H9 (cell line): ENCODE results near the gene SENP2. TPM values are rescaled to one million over a fixed set of nuclear protein-coding genes. Genes with fewer than 3 reads are reported as not detected.

Source experiments
- DNase-seq: peaks from one replicate; pipeline ENCODE4 v3.0.0-alpha.2; 2017
- H2AFZ ChIP-seq: one replicate; pipeline ENCODE4 v1.6.1; 2013; ENCODE audit warnings: mild to moderate bottlenecking, low read length, control low read depth, moderate library complexity
- H2AK5ac ChIP-seq: 2 replicates; pipeline ENCODE4 v1.6.1; 2013; ENCODE audit warnings: low read length, control low read depth, mixed read lengths; ENCODE audit not compliant: insufficient read length
- H2BK120ac ChIP-seq: one replicate; pipeline ENCODE4 v1.6.1; 2013; ENCODE audit warnings: low read depth, mild to moderate bottlenecking, low read length, control low read depth, inconsistent platforms; ENCODE audit not compliant: poor library complexity, severe bottlenecking
- H2BK12ac ChIP-seq: 2 replicates; pipeline ENCODE4 v1.6.1; 2013; ENCODE audit warnings: low read length, control low read depth, mixed read lengths, low read depth; ENCODE audit not compliant: insufficient read length
- H2BK15ac ChIP-seq: 2 replicates; pipeline ENCODE4 v1.6.1; 2013; ENCODE audit warnings: low read depth, low read length, control low read depth
- H2BK20ac ChIP-seq: one replicate; pipeline ENCODE4 v1.6.1; 2013; ENCODE audit warnings: low read depth, mild to moderate bottlenecking, low read length, control low read depth, inconsistent platforms; ENCODE audit not compliant: poor library complexity, severe bottlenecking
- H2BK5ac ChIP-seq: 2 replicates; pipeline ENCODE4 v1.6.1; 2013; ENCODE audit warnings: low read length, control low read depth, mixed read lengths; ENCODE audit not compliant: insufficient read length
- H3K14ac ChIP-seq: 2 replicates; pipeline ENCODE4 v1.6.1; 2013; ENCODE audit warnings: low read length, control low read depth; ENCODE audit not compliant: insufficient read depth
- H3K18ac ChIP-seq: 2 replicates; pipeline ENCODE4 v1.6.1; 2013; ENCODE audit warnings: low read depth, mild to moderate bottlenecking, mixed read lengths, low read length, control low read depth; ENCODE audit not compliant: insufficient read length
- H3K23ac ChIP-seq: 2 replicates; pipeline ENCODE4 v1.6.1; 2013; ENCODE audit warnings: low read length, control low read depth, mixed read lengths, low read depth; ENCODE audit not compliant: insufficient read length
- H3K23me2 ChIP-seq: 2 replicates; pipeline ENCODE4 v1.6.1; 2013; ENCODE audit warnings: low read depth, mild to moderate bottlenecking, mixed read lengths, low read length, control low read depth; ENCODE audit not compliant: insufficient read length, poor library complexity, severe bottlenecking
- H3K27ac ChIP-seq: 2 replicates; pipeline ENCODE4 v1.5.1; 2013; ENCODE audit warnings: low read length, control low read depth, mixed read lengths, low read depth; ENCODE audit not compliant: insufficient read length
- H3K27me3 ChIP-seq: 2 replicates; pipeline ENCODE4 v1.6.1; 2013; ENCODE audit warnings: low read length, control low read depth, inconsistent platforms; ENCODE audit not compliant: insufficient read depth
- H3K4ac ChIP-seq: 2 replicates; pipeline ENCODE4 v1.6.1; 2013; ENCODE audit warnings: low read depth, mild to moderate bottlenecking, control low read depth, inconsistent platforms, low read length, moderate library complexity
- H3K4me1 ChIP-seq: 2 replicates; pipeline ENCODE4 v1.6.1; 2013; ENCODE audit warnings: low read length, control low read depth, inconsistent platforms; ENCODE audit not compliant: insufficient read depth
- H3K4me2 ChIP-seq: 2 replicates; pipeline ENCODE4 v1.6.1; 2013; ENCODE audit warnings: low read length, control low read depth, mixed read lengths; ENCODE audit not compliant: insufficient read length, insufficient read depth
- H3K56ac ChIP-seq: 2 replicates; pipeline ENCODE4 v1.6.1; 2013; ENCODE audit warnings: low read depth, mild to moderate bottlenecking, mixed read lengths, low read length, control low read depth; ENCODE audit not compliant: insufficient read length
- H3K79me1 ChIP-seq: 2 replicates; pipeline ENCODE4 v1.6.1; 2013; ENCODE audit warnings: low read depth, mild to moderate bottlenecking, moderate library complexity, low read length, control low read depth, inconsistent platforms; ENCODE audit not compliant: insufficient read depth, poor library complexity, severe bottlenecking
- H3K79me2 ChIP-seq: 2 replicates; pipeline ENCODE4 v1.6.1; 2013; ENCODE audit warnings: low read length, control low read depth, inconsistent platforms; ENCODE audit not compliant: insufficient read depth
- H3K9ac ChIP-seq: 2 replicates; pipeline ENCODE4 v1.6.1; 2013; ENCODE audit warnings: low read length, control low read depth, mixed read lengths; ENCODE audit not compliant: insufficient read length; ENCODE audit errors: extremely low read depth
- H3K9me3 ChIP-seq: one replicate; pipeline ENCODE4 v1.6.1; 2013; ENCODE audit warnings: low read depth, low read length, inconsistent platforms; ENCODE audit not compliant: control insufficient read depth
- H3T11ph ChIP-seq: one replicate; pipeline ENCODE4 v1.6.1; 2013; ENCODE audit warnings: mild to moderate bottlenecking, low read length, control low read depth, inconsistent platforms
- H4K20me1 ChIP-seq: one replicate; pipeline ENCODE4 v1.6.1; 2013; ENCODE audit not compliant: control insufficient read depth, insufficient read length, insufficient read depth
- H4K5ac ChIP-seq: 2 replicates; pipeline ENCODE4 v1.6.1; 2013; ENCODE audit warnings: low read depth, mild to moderate bottlenecking, mixed read lengths, low read length, control low read depth; ENCODE audit not compliant: insufficient read length
- H4K8ac ChIP-seq: replicated peaks from 2 replicates; pipeline ENCODE4 v1.6.1; 2013; ENCODE audit warnings: low read length, control low read depth, mixed read lengths, low read depth; ENCODE audit not compliant: insufficient read length
- H4K91ac ChIP-seq: 2 replicates; pipeline ENCODE4 v1.6.1; 2013; ENCODE audit warnings: low read depth, mild to moderate bottlenecking, moderate library complexity, mixed read lengths, low read length, control low read depth; ENCODE audit not compliant: insufficient read length
- H3K27ac Mint-ChIP-seq, 3 experiments: 2 replicates in 2 of 3; 3 replicates in 1 of 3; pipeline ENCODE4 v1.8.0; 2020 to 2021; ENCODE audit warnings: mixed read lengths in 3 of 3, mild to moderate bottlenecking in 1 of 3, moderate library complexity in 1 of 3
- H3K27me3 Mint-ChIP-seq: 2 replicates; pipeline ENCODE4 v1.8.0; 2021; ENCODE audit warnings: low read depth, mild to moderate bottlenecking, moderate library complexity, mixed read lengths
- H3K36me3 Mint-ChIP-seq, 3 experiments: 2 replicates in 2 of 3; 3 replicates in 1 of 3; pipeline ENCODE4 v1.8.0; 2020 to 2021; ENCODE audit warnings: low read depth in 3 of 3, mixed read lengths in 3 of 3; ENCODE audit not compliant: insufficient read depth in 1 of 3
- H3K4me1 Mint-ChIP-seq, 2 experiments: 2 replicates each; pipeline ENCODE4 v1.8.0; 2020; ENCODE audit warnings: mixed read lengths in 2 of 2
- H3K4me3 Mint-ChIP-seq, 2 experiments: 2 replicates in 1 of 2; 3 replicates in 1 of 2; pipeline ENCODE4 v1.8.0; 2020 to 2021; ENCODE audit warnings: mild to moderate bottlenecking in 2 of 2, mixed read lengths in 2 of 2, moderate library complexity in 1 of 2
- H3K9me3 Mint-ChIP-seq, 2 experiments: 2 replicates in 1 of 2; 3 replicates in 1 of 2; pipeline ENCODE4 v1.8.0; 2020; ENCODE audit warnings: mild to moderate bottlenecking in 2 of 2, mixed read lengths in 2 of 2, moderate library complexity in 1 of 2
- WGBS: extraction: QIAGEN DNeasy Blood & Tissue Kit; methylation state at CpG from one replicate; pipeline ENCODE4 v1.1.7; 2013; ENCODE audit warnings: missing lambda C conversion rate, low lambda C conversion rate, mixed read lengths; ENCODE audit not compliant: insufficient read length; ENCODE audit errors: extremely low coverage; 5-methylcytosine and 5-hydroxymethylcytosine counted together
- total RNA-seq: library from RNA; stranded (reverse); gene quantifications from 2 replicates; pipeline ENCODE4 v1.2.1, GENCODE V29; 2021
- TF ChIP-seq, protein P1 (sequence below): fragments of 200-600 bp; sonication (generic); conservative IDR thresholded peaks from 3 replicates; pipeline ENCODE4 v1.8.0; 2021; ENCODE audit warnings: antibody characterized with exemption, mild to moderate bottlenecking

SENP2 gene
- total RNA-seq, 1 experiment from 2014 or later = 90.1 TPM

DNA sequence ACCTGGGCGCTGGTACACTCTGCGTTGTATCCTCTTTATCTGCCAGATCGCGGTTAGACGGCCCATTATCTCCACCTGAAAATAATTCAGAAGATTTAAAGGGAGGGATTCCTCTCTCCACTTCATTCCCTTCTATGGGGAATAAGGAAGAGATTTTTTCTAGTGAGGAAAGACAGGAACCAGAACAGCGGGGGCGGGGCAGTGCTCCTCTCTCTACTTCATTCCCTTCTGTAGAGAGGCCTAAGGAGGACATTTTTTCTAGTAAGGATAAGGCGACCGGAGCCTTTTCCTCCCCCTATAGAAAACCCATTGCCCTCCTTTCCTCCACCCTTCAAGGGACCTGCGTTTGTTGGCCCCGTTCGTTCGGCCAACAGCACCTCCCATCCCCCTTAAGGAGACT lies 25.4 kb upstream of the SENP2 start:
- H4K91ac ChIP-seq = no peak overlapping the region
- H3K4me2 ChIP-seq = no peak overlapping the region
- no peak overlapping the region for H4K5ac ChIP-seq
- H2BK120ac ChIP-seq = no peak overlapping the region
- TF ChIP-seq, protein P1, sequence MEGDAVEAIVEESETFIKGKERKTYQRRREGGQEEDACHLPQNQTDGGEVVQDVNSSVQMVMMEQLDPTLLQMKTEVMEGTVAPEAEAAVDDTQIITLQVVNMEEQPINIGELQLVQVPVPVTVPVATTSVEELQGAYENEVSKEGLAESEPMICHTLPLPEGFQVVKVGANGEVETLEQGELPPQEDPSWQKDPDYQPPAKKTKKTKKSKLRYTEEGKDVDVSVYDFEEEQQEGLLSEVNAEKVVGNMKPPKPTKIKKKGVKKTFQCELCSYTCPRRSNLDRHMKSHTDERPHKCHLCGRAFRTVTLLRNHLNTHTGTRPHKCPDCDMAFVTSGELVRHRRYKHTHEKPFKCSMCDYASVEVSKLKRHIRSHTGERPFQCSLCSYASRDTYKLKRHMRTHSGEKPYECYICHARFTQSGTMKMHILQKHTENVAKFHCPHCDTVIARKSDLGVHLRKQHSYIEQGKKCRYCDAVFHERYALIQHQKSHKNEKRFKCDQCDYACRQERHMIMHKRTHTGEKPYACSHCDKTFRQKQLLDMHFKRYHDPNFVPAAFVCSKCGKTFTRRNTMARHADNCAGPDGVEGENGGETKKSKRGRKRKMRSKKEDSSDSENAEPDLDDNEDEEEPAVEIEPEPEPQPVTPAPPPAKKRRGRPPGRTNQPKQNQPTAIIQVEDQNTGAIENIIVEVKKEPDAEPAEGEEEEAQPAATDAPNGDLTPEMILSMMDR = no peak
- H3K23me2 ChIP-seq = no peaks in the 10 kb centered on the region
- no peak overlapping the region for H2BK12ac ChIP-seq
- peaks cover 2% of the 10 kb centered on the region for H3K27me3 Mint-ChIP-seq
- H3K9me3 Mint-ChIP-seq = no peaks in the 10 kb centered on the region
- no peak overlapping the region for H3T11ph ChIP-seq
- H3K27ac ChIP-seq = no peak overlapping the region
- H3K27me3 ChIP-seq = no peaks in the 10 kb centered on the region; the same call in 1 of the 2 replicates
- H3K36me3 Mint-ChIP-seq = no peaks in the 10 kb centered on the region; a peak in 1 of 7 replicates
- no peak overlapping the region for H3K56ac ChIP-seq
- no peak overlapping the region for H2BK15ac ChIP-seq
- no peak overlapping the region for H2BK20ac ChIP-seq
- peaks cover 39 to 41% of the 10 kb centered on the region in 2 experiments for H3K4me1 Mint-ChIP-seq
- H2AFZ ChIP-seq = no peak overlapping the region
- no peaks in the 10 kb centered on the region for H4K20me1 ChIP-seq
- WGBS = no CpG with 5 or more reads among the region's 13 CpGs
- H3K4me3 Mint-ChIP-seq = no peak overlapping the region
- no peak overlapping the region for H3K9ac ChIP-seq
- H3K79me2 ChIP-seq = no peaks in the 10 kb centered on the region
- no peak overlapping the region for H3K14ac ChIP-seq
- no peaks in the 10 kb centered on the region for H3K9me3 ChIP-seq
- H3K4me1 ChIP-seq = 0 out of 2 replicates have a peak, but pooled peaks cover 5% of the 10 kb centered on the region
- H3K79me1 ChIP-seq = no peaks in the 10 kb centered on the region
- H3K18ac ChIP-seq = peak overlapping the region; percentile 47
- H2AK5ac ChIP-seq = no peak overlapping the region
- no peak overlapping the region for H3K4ac ChIP-seq
- no peak for DNase-seq
- H3K23ac ChIP-seq = no peak overlapping the region
- H3K27ac Mint-ChIP-seq = no peak overlapping the region
- H2BK5ac ChIP-seq = no peak overlapping the region
- no peak overlapping the region for H4K8ac ChIP-seq
